Ammon's horn (tissue), 1 donor: ENCODE results near the gene GBA2.

Experiments
- DNase-seq: peaks from one replicate; pipeline ENCODE4 v3.0.0-alpha.2; 2016; ENCODE audit warnings: low spot score

Gene GBA2

GRCh38 chr9:35763803-35764202, 14.8 kb upstream of the GBA2 start:
- DNase-seq = no peak

GRCh38 chr9:35763181-35763580, 14.2 kb upstream of the GBA2 start:
- DNase-seq = no peak

- DNase-seq = peak; percentile 33
Measured at GRCh38 chr9:35760651-35761050, 11.6 kb upstream of the GBA2 start.

- DNase-seq = no peak
Measured at GRCh38 chr9:35759795-35760194, 10.8 kb upstream of the GBA2 start.

GRCh38 chr9:35758475-35759050, 9.5 kb upstream of the GBA2 start:
- DNase-seq = no peak

DNA sequence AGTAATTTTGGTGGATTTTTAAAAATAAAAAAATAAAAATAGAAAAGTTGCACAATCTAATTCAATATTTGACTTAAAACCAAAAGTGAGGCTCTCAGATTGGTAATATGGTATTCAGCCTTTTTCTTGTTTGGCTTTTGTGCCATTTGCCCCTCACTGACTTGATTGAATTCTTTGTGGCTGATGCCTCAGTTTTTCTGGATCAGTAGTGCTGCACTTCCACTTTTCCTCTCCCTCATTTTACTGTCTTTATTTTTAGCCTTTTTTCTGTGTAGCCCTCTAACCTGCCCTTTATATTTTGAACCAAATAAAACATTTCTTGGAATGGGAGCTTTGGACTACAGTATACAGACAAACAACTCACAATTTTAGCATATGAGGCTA, 8.9 kb upstream of the GBA2 start:
- DNase-seq = no peak

DNA sequence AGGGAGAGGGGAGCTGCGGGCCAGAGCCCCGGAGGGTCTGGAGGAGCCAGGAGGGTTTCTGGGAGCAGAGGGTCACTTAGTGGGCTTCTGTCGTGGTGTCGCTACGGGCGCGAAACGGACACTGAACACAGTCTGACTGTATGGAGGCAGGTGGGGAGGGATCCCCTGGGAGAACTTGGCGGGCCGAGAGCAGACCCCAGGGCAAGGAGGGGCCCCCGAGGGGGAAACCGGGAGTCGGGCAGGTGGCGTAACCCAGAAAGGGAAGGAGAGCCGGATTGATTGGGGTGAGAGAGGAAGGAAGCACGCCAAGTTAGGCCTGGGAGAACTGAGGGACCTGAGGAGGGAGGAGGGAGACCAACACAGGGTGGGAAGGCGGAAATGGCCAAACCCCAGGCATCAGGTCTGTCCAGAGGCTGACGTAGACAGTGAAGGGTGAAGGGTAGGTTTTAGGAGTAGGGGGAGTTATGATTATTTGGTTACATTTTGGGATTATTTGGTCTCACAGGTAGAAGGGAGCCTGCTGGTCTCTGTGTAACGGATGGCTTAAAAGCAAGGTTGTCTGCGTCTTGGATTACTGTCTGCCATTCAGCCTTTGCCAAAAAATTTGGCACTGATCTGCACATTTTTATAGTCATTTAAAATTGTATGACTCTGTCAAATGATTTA, 8.3 kb upstream of the GBA2 start:
- DNase-seq = peak; percentile 47

GRCh38 chr9:35756275-35757225, 7.5 kb upstream of the GBA2 start:
- peak; percentile 77 for DNase-seq

DNA sequence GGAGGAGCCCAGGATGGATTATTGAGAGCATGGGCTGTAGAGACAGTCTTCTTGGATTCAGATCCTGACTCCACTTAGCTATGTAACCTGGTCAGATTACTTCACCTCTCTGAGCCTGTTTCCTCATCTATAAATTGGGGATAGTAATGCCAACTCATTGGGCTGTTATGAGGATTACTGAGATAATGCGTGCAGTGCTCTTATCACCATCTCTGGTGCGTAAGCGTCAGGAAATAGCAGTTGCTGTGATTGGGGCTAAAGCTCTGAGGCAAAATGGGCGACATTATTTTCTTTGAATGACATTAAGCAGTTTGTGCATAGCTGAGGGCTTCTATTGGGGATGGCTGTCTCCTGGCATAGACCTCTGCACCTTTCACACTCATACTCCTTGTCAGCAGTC, 6.0 kb upstream of the GBA2 start:
- no peak for DNase-seq

DNA sequence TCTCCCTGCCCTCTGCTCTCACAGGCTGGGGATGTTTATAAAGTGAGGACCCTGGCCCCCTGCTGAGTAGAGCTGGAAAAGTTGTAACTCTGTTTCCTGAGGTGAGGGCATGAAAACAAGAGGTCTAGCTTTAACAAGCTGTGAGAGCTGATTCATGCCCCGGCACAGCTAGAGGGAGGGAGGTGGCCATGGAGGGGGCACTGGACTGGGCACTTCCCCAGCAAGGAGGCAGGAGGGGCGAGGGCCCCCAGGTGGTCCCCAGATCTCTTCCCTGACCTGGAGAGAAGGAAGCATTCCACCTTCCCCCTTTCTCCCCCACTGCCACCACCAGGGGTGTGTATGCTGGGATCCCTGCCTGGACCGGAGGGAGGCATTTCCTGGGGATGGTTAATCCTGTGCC, 5.2 kb upstream of the GBA2 start, which contains the start of gene MSMP:
Gene MSMP, minus strand, starts transcription at position 13 of the 400 bp plus-strand sequence. CDS start 147 bp downstream, outside the sequence.
- no peak for DNase-seq

DNA sequence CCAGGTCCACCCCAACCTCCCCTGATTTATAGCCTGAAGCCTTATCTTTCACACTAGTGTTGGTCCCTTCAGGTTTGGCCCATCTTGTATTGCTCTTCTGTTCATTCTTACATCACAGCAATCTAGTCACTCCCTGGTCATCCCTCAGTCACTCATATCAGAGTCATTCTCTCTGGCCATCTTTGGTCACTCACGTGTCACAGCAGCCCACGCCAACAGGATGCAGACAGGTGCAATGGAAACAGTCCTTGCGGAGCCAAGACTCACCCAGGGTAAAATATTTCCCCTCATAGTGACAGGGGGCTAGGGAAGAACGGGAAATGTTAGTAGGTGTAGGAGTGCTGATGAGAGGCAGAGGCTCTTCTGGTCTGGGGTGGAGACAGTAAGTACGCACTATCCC, 4.4 kb upstream of the GBA2 start:
- no peak for DNase-seq

DNA sequence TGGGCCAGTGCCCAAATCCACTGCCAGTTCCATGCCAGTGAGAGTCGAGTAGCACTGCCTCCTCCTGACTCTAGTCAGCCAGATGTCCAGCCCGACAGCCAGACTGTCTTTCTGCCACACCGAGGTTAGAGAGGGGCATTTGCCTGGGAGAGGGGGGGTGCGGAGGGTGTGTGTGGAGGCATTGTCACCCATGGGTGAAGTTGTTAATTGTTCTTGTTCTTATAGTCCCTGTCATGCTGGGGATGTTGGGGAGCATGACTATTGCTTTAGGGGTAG, 1.2 kb upstream of the GBA2 start:
- DNase-seq = no peak

- DNase-seq = peak; percentile 44
Measured at GRCh38 chr9:35749515-35750255, 657 bp upstream of the GBA2 start.

GRCh38 chr9:35748242-35748857, 678 bp downstream of the GBA2 start:
- DNase-seq = no peak

DNA sequence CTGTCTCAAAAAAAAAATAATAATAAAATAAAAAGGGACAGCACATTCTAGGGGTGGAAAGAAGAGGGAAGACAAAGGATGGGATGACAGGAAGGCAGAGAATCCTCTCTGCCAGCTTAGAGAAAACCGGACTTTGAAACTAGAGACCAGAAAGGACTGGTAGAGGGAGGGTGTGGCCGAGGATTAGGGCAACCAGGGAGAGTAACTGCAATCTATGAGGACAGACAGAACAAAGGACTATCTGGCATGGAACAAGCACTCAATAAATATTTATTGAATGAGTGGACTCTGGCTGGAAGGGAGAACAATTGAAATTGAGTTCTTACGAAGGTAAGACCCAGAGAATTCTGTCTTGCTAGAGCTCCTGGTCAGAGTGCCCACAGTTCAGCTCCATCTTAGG, 2.4 kb downstream of the GBA2 start:
- DNase-seq = no peak

DNA sequence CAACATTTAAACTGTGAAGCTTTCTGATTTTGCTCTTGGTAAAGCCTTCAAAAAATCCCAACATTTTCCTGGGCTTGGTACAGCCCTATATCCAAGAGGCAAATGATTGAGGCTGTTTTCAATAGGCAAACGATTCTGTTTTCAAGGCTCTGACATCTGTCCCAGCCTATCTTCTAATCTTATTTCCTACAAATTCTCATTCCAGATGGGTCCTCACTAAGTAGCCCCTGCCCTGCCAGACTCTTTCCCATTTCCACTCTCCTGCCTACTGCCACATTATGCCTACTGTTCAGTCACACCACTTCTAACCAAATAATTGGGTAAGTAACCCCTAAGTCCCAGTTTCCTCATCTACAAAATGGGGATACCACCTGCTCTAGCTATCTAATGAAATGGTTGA, 3.5 kb downstream of the GBA2 start:
- DNase-seq = no peak

DNA sequence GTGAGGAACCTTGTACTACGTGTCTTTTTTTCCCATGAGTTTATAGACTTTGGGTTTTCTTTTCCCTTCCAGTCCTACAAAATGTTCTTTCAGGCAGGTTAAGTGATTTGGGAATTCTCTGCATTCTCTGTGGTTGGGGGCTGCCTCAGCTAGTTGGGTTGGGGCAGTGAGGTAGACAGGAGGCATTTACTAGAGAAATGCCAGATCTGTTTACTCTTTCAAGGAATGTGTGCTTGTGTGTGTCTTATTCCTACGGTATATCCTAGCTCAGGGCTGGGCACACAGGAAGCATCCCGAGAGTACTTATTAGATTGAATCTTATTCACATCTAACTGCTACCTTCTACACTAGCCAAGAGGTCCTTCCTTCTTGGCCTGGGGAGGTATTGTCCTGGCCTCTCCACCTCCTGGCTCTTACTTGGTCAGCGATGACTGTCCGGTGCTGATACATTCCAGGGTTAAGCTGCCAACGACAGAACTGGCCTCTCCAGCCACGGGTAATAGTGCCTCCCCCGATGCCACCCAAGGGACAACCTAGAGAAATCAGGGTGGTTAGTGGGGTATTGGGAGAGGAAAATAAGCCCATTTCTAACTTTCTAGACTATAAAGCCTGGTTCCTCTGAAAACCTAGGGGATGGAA, 5.0 kb downstream of the GBA2 start:
- DNase-seq = no peak

DNA sequence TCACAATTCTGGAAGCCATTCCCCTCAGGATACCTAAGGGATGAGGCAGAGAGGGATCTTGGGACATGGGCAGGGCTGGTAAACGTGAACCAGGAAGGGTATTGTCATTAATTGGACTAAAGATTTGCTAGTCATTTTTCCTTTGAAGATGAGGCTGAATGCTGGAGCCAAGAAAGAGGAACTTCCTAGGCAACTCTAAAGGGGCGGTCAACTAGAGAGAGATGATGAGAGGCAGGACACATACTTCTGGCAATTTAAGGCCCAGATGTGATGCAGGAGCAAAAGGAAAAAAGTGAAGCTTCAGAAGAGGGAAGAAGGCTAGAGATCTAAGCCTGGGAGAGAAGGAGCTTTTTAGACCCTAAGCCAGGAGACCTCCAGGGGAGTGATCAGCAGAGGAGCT, 5.6 kb downstream of the GBA2 start:
- no peak for DNase-seq

DNA sequence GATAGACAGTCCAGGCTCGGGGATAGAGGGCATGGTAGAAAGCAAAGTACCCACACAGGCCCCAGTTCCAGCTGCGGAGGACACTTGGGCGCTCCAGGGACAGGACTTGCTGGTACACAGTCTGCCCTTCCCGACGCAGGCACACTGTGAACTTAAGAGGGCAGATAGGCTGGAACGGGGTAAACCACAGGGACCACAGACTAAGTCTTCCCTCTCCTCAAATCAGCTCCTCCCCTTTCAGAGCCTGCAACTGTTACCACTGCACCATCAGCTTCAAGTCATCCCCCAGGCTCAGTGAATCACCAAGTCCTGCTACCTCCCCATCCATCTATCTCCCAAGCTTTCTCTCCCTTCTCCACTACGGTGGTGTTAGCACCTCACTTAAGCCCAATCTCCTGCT, 7.3 kb downstream of the GBA2 start:
- DNase-seq = no peak

GRCh38 chr9:35740243-35740642, 8.8 kb downstream of the GBA2 start:
- no peak for DNase-seq

- DNase-seq = no peak
Measured at GRCh38 chr9:35738924-35739323, 10.1 kb downstream of the GBA2 start.

DNA sequence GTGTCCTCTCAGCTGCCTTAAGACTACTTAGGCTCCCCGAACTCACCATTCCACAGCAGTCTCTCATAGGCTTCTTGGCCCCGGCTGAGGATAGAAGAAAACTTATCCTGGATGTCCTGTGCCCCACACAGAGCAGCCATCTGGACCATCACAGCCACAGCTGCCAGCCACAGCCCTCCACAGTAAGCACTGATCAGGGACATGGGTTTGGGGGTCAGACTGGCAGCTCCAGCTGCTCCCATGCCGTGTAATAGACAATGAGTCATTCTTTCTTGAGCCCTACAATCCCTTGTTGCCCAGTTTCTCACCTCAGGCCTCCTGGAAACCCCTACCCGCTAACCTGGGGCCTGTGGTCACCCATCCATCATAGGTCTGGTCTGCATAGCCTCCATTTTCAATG, 10.8 kb downstream of the GBA2 start:
- no peak for DNase-seq
